ENCODE results near the gene CFAP300. TPM values are rescaled to one million over a fixed set of nuclear protein-coding genes. Genes with fewer than 3 reads are reported as not detected.

Gene CFAP300
- total RNA-seq, 1 donor from 2014 or later = 3.0 TPM

GRCh38 chr11:102111787-102112508 is 64.7 kb downstream of the CFAP300 start:
- Mint-ChIP-seq H3K27me3 (ENCODE audit: low read depth) (no peaks in the 10 kb centered on the region), H3K9me3 (ENCODE audit: low read depth) (no peaks in the 10 kb centered on the region)
- no peak for TF ChIP-seq CTCF (IDR thresholded peaks at IDR 0.05)

GRCh38 chr11:102112509-102112821 is 65.2 kb downstream of the CFAP300 start:
- H3K27me3 Mint-ChIP-seq (ENCODE audit: low read depth) = no peaks in the 10 kb centered on the region
- H3K36me3 Mint-ChIP-seq (ENCODE audit: low read depth) = peaks cover 4% of the 10 kb centered on the region
- peak overlapping the region; percentile 98 for H3K27ac Mint-ChIP-seq (ENCODE audit: unreplicated experiment)
- H3K4me3 Mint-ChIP-seq (ENCODE audit: unreplicated experiment) = peak overlapping the region; percentile 91
- H3K4me1 Mint-ChIP-seq (ENCODE audit: low read depth) = peaks cover 56% of the 10 kb centered on the region
- DNase-seq (ENCODE audit: low spot score) = no peak
- no peaks in the 10 kb centered on the region for H3K9me3 Mint-ChIP-seq (ENCODE audit: low read depth)
- no peak for TF ChIP-seq CTCF (IDR thresholded peaks at IDR 0.05)

More at GRCh38 chr11:102111787-102112508, 64.7 kb downstream of the CFAP300 start:
- peaks cover 51% of the 10 kb centered on the region for H3K4me1 Mint-ChIP-seq (ENCODE audit: low read depth)
- H3K36me3 Mint-ChIP-seq (ENCODE audit: low read depth) = peaks cover 4% of the 10 kb centered on the region
- peak overlapping the region; percentile 98 for H3K27ac Mint-ChIP-seq (ENCODE audit: unreplicated experiment)
- DNase-seq (ENCODE audit: low spot score) = no peak
- peak overlapping the region; percentile 91 for H3K4me3 Mint-ChIP-seq (ENCODE audit: unreplicated experiment)

- peak overlapping the region; percentile 76 for H3K27ac Mint-ChIP-seq (ENCODE audit: unreplicated experiment)
- H3K4me3 Mint-ChIP-seq (ENCODE audit: unreplicated experiment) = peak overlapping the region; percentile 53
- H3K36me3 Mint-ChIP-seq (ENCODE audit: low read depth) = peaks cover 4% of the 10 kb centered on the region
- peaks cover 68% of the 10 kb centered on the region for H3K4me1 Mint-ChIP-seq (ENCODE audit: low read depth)
- TF ChIP-seq CTCF (IDR thresholded peaks at IDR 0.05) = no peak
- DNase-seq (ENCODE audit: low spot score) = no peak
- H3K27me3 Mint-ChIP-seq (ENCODE audit: low read depth) = no peaks in the 10 kb centered on the region
- no peaks in the 10 kb centered on the region for H3K9me3 Mint-ChIP-seq (ENCODE audit: low read depth)
These were observed 66.8 kb downstream of the CFAP300 start for GRCh38 chr11:102114032-102114431.

GRCh38 chr11:102115557-102115956 is 68.3 kb downstream of the CFAP300 start:
- no peaks in the 10 kb centered on the region for H3K9me3 Mint-ChIP-seq (ENCODE audit: low read depth)
- peaks cover 75% of the 10 kb centered on the region for H3K4me1 Mint-ChIP-seq (ENCODE audit: low read depth)
- no peaks in the 10 kb centered on the region for H3K27me3 Mint-ChIP-seq (ENCODE audit: low read depth)
- TF ChIP-seq CTCF (IDR thresholded peaks at IDR 0.05) = no peak
- peak overlapping the region; percentile 78 for H3K27ac Mint-ChIP-seq (ENCODE audit: unreplicated experiment)
- H3K4me3 Mint-ChIP-seq (ENCODE audit: unreplicated experiment) = peak overlapping the region; percentile 17
- DNase-seq (ENCODE audit: low spot score) = no peak
- peaks cover 2% of the 10 kb centered on the region for H3K36me3 Mint-ChIP-seq (ENCODE audit: low read depth)

- Mint-ChIP-seq H3K36me3 (ENCODE audit: low read depth) (peaks cover 2% of the 10 kb centered on the region), H3K27me3 (ENCODE audit: low read depth) (no peaks in the 10 kb centered on the region), H3K9me3 (ENCODE audit: low read depth) (no peaks in the 10 kb centered on the region), H3K4me3 (ENCODE audit: unreplicated experiment) (no peak overlapping the region), H3K27ac (ENCODE audit: unreplicated experiment) (peak overlapping the region; percentile 64), H3K4me1 (ENCODE audit: low read depth) (peaks cover 85% of the 10 kb centered on the region)
- no peak for DNase-seq (ENCODE audit: low spot score)
- TF ChIP-seq CTCF (IDR thresholded peaks at IDR 0.05) = no peak
These were observed 69.4 kb downstream of the CFAP300 start for GRCh38 chr11:102116453-102117205.

Data from chondrocyte (in vitro differentiated cells).